H1 (cell line): Measurements from ENCODE around the gene C1QTNF4. TPM values are rescaled to one million over a fixed set of nuclear protein-coding genes. Genes with fewer than 3 reads are reported as not detected.

Experiments used
- EZH2 ChIP-seq: fragments of 200-600 bp; sonication (generic); IDR thresholded peaks from 2 replicates; pipeline ENCODE4 v1.7.1; 2012; ENCODE audit warnings: low read depth, mild to moderate bottlenecking, moderate library complexity, low read length, inconsistent platforms; ENCODE audit not compliant: severe bottlenecking
- GTF2F1 ChIP-seq: IDR thresholded peaks from 2 replicates; pipeline ENCODE4 v1.6.1; 2012; ENCODE audit warnings: low read depth, low read length, improper control_type of control experiment, borderline replicate concordance
- NRF1 ChIP-seq: IDR thresholded peaks from 2 replicates; pipeline ENCODE4 v1.6.1; 2011; ENCODE audit warnings: mild to moderate bottlenecking, low read depth, low read length, improper control_type of control experiment
- PHF8 ChIP-seq: fragments of 200-600 bp; sonication (generic); conservative IDR thresholded peaks from 2 replicates; pipeline ENCODE4 v1.7.1; 2012; ENCODE audit warnings: low read depth, mild to moderate bottlenecking, inconsistent platforms, low read length, moderate library complexity
- polyA plus RNA-seq, 7 experiments: library from polyadenylated mRNA; depleted of rRNA in 3 of 7; stranded (reverse) in 5 of 7; unstranded in 2 of 7; fragments of >200 nt in 5 of 7; fragments of 200-250 nt in 2 of 7; gene quantifications; 1 replicate in 5 of 7; 2 replicates in 1 of 7; 4 replicates in 1 of 7; pipeline versions ENCODE4 v1.2.1 to v1.2.3, GENCODE V29; 2011 to 2013; ENCODE audit warnings: missing spikeins in 2 of 7, mixed read lengths in 2 of 7
- total RNA-seq: library from RNA; stranded (reverse); fragmentation: NEBNext Ultra II Directional; extraction: Animal tissue kit (Norgen Biotek cat#: 25700); gene quantifications from 2 replicates; pipeline ENCODE4 v1.2.1, GENCODE V29; 2021

C1QTNF4 gene
- total and polyA plus RNA-seq, 2 of the 8 experiments (the other 6 are each of a cell fraction or from before 2014, with no cell fraction given), result 3.9 to 6.0 TPM

DNA sequence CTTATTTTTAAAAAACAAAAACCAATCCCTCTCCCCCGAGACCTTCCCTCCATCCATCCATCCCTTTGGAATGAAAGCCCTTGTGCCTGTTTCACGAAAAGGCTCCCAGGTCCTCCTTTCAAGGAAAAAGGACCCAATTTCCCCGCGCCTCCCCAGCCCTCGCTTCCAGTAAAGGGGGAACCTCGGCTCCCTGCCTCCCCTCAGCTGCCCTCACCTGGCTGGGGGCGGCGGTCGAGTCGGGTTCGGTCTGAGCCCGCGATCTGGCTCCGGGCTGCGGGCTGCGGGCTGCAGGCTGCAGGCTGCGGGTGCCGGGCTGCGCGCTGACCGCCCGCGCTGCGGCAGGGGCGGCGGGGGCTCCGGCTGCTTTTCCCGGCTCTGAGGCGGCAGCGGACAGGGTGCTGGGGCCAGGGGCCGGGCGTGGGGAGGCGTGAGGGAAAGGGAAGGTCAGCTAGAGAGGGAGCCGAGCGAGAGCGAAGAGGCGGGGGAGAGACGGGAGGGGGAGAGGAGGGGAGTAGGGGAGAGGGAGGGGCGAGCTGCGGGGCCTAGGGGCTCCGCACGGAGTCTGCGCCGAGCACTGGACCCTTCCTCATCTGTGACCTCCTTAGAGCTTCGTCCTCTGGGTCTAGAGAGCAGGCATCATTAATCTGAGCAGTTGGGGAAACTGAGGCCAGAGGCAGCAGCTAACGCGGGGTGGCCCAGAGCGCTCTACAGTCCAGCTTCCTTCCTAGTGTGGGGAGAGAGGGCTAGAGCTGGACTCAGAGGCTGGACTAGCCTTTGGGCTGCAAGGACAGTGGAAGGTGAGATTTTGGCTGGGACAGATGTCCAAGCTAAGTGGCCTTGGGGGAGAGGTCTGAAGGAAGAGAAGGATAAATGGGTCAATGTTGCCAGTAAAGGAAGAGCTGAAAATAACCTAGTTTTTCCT, at the start of gene C1QTNF4 (continued):
- TF ChIP-seq EZH2 (peak; percentile 52), PHF8 (0 out of 2 replicates have a peak, but pooled peaks have one; percentile 19), NRF1 (no peak), GTF2F1 (no peak)
